GM12874 (cell line): ENCODE results near the gene IGSF22.

Experiments
- CTCF ChIP-seq: IDR thresholded peaks from 2 replicates; pipeline ENCODE4 v1.5.1; 2011; ENCODE audit warnings: low read depth, mild to moderate bottlenecking, control low read depth, low read length, moderate library complexity; ENCODE audit not compliant: insufficient read depth

IGSF22 gene

GRCh38 chr11:18731949-18732821 lies 6.2 kb upstream of the IGSF22 start:
- TF ChIP-seq CTCF: peak; percentile 95

- no peak for TF ChIP-seq CTCF
Measured at GRCh38 chr11:18731441-18731840, 5.5 kb upstream of the IGSF22 start.

- no peak for TF ChIP-seq CTCF
Measured at GRCh38 chr11:18730020-18730419, 4.0 kb upstream of the IGSF22 start.

GRCh38 chr11:18729426-18729825 lies 3.4 kb upstream of the IGSF22 start:
- no peak for TF ChIP-seq CTCF

GRCh38 chr11:18728658-18729057 lies 2.7 kb upstream of the IGSF22 start:
- no peak for TF ChIP-seq CTCF

DNA sequence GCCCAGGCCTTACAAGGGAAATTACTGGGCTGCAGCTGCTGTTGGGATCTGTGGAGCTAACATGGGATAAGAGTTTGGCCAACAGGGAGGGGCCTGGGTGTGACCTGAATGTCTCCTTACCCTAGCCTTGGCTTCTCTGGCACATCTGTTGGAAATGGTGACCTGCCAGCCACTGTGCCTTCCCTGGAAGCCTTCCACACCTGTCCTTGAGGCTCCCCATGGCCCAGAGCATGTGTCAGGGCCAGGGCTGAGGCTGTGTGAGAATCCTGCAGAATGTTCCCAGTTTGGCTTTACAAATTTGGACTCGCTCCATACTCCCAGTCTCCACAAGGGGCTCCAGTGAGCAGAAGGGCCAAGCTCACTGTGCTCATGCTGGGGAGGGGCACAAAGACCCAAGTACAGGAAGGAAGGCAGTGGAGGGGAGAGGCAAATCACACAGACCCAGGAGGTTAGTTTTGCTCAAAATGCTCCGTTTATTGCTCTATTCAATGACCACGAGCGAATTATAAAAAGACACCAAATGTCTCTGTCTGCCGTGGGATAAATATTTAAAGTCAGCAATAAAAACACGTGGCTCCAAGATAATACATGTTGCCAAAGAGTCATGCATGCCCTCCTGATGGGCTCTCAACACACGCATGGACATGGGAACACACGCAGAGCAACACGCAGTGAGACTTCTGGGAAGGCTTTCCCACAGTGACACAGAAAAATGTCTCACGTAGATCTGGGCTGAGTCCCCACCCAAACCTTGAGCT lies 1.7 kb upstream of the IGSF22 start:
- TF ChIP-seq CTCF: peak; percentile 95

GRCh38 chr11:18723991-18724390 lies 2.0 kb downstream of the IGSF22 start:
- TF ChIP-seq CTCF: no peak
